HG03432 (cell line): ENCODE results near the gene MIA2.
"Not testable (repeated sequence)": the region's sequence is repeated elsewhere in the genome, so short reads cannot be mapped to it uniquely, and the experiment has no call there.

Experiments used
- ATAC-seq: cut with Tn5 transposase; IDR thresholded peaks from one replicate; pipeline ENCODE4 v1.9.1; 2021; ENCODE audit warnings: mild to moderate bottlenecking, moderate library complexity; ENCODE audit not compliant: unreplicated experiment

MIA2 gene

DNA sequence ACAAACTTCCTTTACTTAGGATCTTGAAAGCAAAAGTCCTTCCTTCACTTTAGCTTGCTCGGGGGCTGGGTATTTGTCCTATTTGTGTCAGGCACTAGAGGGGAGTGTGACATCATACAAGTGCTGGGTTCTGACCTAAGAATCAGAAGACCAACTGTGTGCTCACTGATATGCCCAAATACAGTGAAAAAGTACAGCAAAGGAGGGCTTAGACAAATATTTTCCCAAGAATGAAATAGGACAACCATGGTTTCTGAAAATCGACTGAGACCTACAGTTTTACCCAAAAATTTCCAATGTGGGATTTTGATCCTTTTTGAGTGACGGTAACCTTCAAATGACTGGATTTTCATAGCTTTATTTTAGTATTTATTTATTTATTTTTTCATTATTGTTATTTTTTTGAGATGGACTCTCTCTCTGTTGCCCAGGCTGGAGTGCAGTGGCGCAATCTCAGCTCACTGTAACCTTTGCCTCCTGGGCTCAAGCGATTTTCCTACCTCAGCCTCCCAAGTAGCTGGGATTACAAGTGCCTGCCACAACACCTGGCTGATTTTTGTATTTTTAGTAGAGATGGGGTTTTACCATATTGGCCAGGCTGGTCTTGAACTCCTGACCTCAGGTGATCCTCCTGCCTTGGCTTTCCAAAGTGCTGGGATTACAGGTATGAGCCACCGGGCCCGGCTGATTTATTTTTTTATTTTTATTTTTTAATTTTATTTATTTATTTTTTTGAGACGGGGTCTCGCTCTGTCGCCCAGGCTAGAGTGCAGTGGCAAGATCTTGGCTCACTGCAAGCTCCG is 1.8 kb upstream of the MIA2 start:
- peak; percentile 47 for ATAC-seq

DNA sequence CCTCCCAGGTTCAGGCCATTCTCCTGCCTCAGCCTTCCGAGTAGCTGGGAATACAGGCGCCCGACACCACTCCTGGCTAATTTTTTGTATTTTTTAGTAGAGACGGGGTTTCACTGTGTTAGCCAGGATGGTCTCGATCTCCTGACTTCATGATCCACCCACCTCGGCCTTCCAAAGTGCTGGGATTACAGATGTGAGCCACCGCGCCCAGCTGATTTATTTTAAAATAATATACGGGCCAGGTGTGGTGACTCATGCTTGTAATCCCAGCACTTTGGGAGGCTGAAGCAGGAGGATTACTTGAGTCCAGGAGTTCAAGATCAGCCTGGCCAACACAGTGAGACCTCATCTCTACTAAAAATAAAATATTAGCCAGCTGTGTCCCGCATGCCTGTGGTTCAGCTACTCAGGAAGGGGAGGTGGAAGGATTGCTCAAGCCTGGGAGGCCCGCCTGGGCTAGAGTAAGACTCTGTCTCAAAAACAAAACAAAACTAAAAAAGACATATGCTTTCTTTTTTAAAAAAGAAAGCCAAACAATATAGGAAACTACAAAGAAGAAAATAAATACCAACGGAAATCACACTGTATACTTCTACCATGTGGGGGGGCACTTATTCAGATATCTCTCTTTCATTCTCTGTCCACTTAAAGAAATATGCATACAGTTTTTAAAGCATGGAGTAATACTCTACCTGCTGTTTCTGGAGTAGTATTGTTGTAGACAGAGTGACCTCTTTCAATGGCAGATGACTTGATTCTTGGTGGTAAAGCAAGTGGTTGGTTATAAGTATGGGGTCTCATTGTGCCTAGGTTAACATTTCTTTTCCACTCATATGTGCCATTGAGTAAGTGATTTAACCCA is 930 bp upstream of the MIA2 start:
- no peak for ATAC-seq

DNA sequence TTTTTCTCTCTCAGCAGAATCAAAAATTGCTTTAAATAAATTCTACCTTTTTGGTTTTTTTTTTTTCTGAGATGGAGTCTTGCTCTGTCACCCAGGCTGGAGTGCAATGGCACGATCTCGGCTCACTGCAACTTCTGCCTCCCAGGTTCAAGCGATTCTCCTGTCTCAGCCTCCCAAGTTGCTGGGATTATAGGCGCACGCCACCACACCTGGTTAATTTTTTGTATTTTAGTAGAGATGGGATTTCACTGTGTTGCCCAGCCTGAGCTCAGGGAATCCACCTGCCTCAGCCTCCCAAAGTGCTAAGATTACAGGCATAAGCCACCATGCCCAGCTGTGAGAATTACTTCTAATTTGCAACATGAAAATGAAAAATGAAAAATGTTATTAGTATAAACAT is 1.3 kb downstream of the MIA2 start:
- not testable (repeated sequence) for ATAC-seq

DNA sequence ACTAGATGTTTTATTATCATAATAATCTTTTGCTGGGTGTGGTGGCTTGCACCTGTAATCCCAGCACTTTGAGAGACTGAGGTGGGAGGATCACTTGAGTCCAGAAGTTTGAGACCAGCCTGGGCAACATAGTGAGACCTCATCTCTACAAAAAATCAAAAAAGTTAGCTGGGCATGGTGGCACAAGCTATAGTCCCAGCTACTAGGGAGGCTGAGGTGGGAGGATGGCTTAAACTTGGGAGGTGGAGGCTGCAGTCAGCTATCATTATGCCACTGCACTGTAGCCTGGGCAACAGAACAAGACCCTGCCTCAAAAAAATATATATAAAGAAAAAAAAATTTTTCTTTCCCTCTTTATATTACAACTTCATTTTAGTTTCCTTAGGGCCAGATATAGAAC is 1.8 kb downstream of the MIA2 start:
- ATAC-seq: not testable (repeated sequence)

DNA sequence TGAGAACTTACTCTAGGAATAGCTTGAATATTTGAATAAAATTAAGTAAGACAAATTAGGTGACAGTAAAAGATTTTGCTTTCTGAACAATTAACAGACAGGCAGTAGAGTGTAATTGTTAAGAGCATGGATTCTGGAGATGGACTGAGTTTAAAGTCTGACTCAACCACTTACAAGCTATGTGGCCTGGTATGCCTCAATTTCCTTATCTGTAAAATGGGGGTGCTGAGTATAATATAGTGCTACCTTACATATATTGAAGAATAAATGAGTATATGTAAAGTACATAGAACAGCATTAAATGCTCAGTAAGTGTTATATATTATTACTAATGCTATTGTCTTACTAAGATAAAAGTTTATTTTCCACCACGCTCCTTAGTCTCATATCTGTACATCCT is 7.1 kb downstream of the MIA2 start:
- ATAC-seq: no peak

DNA sequence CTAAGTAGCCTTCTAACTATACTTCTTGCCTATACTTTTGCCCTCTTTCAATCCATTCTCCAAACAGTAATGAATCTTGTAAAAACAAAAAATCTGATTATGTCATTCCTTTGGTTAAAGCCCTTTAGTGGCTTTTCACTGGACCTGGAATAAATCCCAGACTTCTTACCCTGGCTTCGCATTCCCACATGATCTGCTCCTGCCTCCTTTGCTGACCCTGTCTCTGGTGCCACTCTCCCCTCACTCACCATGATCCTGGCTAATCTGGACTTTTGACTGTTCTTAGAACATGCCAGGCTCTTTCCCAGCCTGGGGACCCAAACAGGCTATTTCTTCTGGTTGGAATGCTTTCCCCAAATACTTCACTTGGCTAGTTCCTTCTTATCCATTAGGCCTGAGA is 7.9 kb downstream of the MIA2 start:
- no peak for ATAC-seq

DNA sequence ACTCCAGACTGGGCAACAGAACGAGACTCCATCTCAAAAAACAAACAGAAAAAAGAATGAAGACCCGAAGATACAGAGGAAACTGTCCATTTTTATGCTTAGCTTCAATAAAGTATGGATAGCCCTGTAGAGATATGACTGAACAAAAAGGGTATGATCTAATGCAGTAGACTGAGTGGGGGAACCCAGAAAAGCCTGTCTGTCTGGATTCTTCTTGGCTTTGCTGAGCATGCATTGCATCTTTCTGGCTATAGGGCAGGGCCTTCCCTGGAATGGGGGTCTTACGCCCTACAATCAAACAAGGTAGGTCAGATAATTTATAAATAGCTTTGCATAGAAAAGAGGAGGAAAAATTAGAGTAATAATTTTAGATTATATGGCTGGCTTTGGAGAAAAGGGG is 10.1 kb downstream of the MIA2 start:
- no peak for ATAC-seq

DNA sequence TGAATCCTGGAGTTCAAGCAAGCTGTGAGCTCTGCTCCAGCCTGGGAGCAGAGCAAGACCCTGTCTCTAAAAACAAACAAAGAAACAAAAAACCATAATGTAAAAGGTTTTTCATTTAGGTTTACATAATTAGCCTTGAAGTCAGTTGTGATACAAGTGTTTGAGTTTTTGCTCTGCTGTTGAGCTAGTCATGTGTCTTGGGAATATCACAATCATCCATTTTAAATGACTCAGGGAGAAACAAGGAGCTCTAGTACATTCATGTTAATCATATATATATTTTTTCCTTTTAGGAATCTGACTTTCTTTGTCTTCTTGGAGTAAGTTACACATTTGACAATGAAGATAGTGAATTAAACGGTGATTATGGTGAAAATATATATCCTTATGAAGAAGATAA is 12.9 kb downstream of the MIA2 start:
- no peak for ATAC-seq

DNA sequence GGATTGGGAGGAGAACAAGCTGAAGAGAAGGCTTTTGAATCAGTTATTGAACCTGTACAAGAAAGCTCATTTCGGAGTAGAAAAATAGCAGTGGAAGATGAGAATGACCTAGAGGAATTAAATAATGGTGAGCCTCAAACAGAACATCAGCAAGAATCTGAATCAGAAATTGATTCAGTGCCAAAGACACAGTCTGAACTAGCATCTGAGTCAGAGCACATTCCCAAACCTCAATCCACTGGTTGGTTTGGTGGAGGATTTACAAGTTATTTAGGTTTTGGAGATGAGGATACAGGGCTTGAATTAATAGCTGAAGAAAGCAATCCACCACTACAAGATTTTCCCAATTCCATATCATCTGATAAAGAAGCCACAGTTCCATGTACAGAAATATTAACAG is 13.5 kb downstream of the MIA2 start:
- ATAC-seq: no peak

DNA sequence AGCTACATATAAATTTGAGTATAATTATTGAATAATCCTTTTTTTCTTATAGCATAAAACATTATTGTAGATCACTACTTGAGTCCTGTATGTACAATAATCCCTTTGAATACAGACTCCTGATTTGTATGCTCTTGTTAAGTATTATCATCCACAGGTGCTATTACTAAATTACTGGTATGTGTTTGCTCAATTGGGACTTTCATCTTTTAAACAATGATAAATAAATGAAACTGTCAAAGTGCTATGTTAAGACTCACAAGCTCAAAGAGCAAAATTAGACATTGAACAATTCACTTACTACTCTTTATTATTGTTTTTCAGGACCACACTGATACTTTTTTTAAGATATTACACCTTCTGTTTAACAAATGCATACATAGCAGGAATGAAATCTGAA is 17.8 kb downstream of the MIA2 start:
- ATAC-seq: no peak

DNA sequence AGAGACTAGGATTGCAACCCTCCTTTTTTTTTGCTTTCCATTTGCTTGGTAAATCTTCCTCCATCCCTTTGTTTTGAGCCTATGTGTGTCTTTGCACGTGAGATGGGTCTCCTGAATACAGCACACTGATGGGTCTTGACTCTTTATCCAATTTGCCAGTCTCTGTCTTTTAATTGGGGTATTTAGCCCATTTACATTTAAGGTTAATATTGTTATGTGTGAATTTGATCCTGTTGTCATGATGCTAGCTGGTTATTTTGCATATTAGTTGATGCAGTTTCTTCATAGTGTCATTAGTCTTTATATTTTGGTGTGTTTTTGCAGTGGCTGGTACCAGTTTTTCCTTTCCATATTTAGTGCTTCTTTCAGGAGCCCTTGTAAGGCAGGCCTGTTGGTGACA is 23.7 kb downstream of the MIA2 start:
- ATAC-seq: not testable (repeated sequence)

DNA sequence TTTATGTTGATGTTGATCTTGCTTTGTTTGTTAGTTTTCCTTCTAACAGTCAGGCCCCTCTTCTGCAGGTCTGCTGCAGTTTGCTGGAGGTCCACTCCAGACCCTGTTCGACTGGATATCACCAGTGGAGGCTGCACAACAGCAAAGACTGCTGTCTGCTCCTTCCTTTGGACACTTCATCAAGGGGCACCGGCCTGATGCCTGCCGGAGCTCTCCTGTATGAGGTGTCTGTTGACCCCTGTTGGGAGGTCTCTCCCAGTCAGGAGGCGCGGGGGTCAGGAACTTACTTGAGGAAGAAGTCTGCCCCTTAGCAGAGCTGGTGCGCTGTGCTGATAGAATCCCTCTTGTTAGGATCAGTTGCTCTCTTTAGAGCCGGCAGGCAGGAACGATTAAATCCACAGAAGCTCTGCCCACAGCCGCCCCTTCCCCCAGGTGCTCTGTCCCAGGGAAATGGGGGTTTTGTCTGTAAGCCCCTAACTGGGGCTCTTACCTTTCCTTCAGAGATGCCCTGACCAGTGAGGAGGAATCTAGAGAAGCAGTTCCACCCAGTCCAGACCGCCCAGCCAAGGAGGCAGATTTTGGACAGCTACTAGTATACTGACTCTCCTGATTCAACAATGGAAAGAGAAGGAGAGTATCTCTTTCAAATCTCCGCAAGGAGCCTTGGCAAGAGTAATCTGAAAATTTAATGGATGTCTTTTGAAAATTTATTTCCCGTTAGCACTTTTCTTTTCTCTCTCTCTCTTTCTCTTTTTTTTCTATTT is 25.2 kb downstream of the MIA2 start:
- no peak for ATAC-seq

DNA sequence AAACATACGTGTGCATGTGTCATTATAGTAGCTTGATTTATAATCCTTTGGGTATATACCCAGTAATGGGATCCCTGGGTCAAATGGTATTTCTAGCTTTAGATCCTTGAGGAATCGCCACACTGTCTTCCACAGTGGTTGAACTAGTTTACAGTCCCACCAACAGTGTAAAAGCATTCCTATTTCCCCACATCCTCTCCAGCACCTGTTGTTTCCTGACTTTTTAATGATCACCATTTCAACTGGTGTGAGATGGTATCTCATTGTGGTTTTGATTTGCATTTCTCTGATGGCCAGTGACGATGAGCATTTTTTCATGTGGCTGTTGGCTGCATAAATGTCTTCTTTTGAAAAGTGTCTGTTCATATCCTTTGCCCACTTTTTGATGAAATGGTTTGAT is 26.4 kb downstream of the MIA2 start:
- ATAC-seq: not testable (repeated sequence)

DNA sequence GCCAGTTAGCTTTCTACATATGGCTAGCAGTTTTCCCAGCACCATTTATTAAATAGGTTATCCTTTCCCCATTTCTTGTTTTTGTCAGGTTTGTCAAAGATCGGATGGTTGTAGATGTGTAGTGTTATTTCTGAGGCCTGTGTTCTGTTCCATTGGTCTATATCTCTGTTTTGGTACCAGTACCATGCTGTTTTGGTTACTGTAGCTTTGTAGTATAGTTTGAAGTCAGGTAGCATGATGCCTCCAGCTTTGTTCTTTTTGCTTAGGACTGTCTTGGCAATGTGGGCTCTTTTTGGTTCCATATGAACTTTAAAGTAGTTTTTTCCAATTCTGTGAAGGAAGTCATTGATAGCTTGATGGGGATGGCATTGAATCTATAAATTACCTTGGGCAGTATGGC is 28.5 kb downstream of the MIA2 start:
- ATAC-seq: not testable (repeated sequence)

DNA sequence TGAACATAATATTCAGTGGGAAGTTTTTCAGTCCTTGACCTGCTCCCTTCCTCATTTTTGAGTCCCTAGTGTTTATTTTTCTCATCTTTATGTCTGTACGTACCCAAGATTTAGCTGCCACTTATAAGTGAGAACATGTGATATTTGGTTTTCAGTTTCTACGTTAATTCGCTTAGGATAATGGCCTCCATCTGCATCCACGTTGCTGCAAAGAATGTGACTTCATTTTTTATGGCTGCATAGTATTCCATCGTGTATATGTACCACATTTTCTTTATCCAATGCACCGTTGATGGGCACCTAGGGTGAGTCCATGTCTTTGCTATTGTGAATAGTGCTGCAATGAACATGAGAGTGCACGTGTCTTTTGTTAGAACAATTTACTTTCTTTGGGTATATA is 30.3 kb downstream of the MIA2 start:
- ATAC-seq: no peak

DNA sequence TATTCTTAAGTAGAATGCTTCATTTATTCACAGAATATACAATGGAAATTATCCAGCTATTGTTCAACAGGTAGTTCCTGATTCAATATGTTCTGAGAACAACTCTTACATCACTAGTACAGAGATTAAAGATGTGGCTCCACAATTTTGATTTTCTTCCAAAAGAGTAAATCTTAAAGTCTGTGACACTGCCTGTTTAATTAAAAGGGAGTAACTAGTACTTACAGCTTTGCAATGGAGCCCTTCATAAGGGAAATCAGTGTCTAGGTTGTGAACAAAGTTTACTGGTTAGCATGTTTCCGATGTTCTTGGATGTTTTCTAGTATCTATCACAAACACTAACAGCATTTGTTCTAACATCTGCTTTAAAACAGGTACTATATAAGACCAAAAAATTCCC is 30.8 kb downstream of the MIA2 start:
- ATAC-seq: no peak

DNA sequence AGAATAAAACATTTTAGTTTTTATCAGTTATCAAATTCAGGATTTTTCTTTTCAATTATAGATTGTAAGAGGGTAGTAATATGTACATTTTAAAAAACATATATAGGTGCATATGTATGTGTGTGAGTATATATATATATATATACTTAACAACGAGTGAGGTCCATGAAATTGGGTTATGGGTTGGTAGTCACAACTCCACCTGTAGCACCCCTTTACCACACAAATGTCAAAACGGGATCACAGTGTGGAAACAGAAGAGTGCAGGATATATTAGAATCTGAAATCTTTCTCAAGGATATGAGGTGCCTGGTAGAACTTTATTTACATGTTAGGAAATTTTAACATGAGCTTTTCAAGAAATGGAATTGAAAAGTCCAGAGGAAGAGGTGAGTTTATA is 31.3 kb downstream of the MIA2 start:
- ATAC-seq: no peak

DNA sequence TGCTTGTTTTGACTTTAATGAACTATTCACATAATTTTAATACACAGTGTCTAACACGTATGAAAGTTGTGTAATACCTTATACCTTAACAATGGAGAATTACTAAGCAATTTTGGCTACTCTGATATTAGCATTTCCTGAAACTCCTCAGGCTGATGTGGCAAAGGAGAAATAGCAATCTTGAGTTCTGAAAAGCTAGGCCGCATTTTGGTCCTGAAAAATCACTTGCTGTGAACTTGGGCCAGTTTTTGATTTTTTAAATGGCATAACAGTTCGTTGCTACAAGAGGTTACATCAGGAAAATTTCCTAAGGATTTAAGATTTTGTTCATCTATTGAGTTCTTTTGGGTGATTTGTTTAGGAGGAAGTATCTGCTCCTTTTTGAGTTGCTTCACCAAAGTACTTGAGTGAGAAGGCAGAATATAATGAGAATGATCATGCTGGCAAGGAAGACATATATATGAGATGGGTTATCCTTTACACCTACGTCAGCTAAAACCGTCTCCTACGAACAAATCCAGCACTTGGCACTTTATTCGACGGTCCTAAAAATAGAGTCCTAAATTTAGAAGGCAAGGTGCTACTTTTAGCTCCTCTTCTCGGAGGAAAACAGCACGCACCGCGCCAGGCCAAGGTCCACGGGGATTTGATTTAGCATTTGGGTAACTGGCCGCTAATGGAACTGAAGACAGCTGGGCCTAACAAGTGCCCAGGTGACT is 32.2 kb downstream of the MIA2 start:
- no peak for ATAC-seq

DNA sequence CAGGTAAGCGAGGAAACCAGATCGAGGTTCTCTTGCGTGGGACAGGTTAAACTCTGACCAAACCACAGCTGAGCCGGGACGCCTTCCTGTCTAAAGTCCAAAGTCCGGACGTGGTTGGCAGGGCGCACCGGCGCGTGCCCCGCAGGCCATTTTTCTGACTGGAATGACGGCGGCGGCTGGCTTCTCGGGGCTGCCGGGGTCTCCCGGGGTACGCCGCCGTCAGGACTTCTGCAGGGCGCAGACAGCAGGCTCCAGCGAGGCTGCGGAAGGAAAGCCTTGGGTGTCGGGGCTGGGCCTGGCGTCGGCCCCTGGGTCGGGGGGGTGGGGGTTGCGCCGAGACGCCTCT is 32.8 kb downstream of the MIA2 start:
- peak; percentile 45 for ATAC-seq

DNA sequence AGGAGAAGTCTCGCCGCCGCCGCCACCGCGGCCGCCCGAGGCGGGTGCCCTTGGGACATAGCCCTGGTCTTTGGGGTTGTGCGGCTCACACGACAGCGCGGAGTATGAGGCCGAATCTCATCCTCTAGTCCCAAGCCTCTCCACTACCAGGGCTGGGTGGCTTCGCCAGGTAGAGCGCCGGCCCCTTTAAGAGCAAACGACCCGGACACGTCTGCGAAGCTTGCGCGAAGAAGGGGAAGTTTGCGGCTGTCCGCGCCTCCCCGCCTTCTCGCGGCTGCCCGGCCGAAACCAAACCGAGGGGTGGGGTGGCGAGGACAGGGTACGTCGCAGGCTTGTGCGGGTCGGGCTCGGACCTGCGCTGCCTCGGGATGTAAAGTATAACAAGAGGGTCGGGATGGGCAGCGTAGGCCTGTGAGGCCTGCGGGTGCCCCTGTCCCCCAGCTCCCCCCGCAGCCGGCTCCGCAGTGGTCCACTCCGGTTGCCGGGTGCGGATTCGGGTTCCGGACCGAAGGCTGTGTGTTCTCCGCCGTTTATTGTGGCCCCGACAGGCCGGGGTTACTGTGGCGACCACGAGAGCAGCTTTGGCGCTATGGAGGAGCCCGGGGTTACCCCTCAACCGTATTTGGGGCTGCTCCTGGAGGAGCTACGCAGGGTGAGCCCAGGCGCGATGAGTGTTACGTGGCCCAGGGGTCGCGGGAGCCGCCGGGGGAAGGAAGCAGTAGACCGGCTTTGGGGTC is 33.3 kb downstream of the MIA2 start:
- ATAC-seq: peak; percentile 88
